A204.1 (cell line): ENCODE measurements around the gene DNAH14.

Experiments used
- FAIRE-seq: peaks from 2 replicates; lab custom pipeline; 2012; peaks lifted over from hg19 to GRCh38; lab: Jason Lieb, UNC

DNAH14 gene

DNA sequence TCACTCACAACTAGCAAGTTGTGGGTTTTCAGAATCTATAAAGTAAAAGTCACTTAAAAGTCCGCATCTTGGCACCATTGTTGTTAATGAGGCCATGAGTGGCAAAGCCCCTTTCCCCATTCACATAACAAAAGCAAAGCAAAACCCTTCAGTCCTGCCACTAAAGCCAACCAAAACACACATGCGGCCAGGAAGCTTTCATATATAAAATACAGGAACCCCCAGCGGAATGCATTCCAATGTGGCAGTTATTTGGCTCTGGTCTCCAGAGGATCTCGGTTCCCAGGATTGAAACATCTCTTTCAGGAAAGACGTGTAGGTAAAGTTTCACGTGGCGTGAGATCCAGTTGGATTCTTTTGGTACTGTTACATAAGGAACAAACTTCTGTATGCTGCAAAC lies 500.8 kb downstream of the DNAH14 start:
- FAIRE-seq: no peak

DNA sequence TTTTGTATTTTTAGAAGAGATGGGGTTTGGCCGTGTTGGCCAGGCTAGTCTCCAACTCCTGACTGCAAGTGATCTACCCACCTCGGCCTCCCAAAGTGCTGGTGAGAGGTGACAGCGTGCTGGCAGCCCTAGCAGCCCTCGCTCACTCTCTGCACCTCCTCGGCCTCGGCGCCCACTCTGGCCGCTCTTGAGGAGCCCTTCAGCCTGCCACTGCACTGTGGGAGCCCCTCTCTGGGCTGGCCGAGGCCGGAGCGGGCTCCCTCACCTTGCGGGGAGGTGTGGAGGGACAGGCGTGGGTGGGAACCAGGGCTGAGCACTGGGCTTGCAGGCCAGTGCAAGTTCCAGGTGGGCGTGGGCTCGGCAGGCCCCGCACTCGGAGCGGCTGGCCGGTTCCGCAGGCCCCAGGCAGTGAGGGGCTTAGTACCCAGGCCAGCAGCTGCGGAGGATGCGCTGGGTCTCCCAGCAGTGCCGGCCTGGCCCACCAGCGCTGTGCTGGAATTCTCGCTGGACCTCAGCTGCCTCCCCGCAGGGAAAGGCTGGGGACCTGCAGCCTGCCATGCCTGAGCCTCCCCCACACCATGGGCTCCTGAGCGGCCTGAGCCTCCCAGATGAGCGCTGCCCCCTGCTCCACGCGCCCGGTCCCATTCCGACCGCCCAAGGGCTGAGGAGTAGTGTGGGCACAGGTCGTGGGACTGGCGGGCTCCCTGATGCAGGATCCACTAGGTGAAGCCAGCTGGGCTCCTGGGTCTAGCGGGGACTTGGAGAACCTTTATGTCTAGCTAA lies 501.8 kb downstream of the DNAH14 start:
- FAIRE-seq: no peak

DNA sequence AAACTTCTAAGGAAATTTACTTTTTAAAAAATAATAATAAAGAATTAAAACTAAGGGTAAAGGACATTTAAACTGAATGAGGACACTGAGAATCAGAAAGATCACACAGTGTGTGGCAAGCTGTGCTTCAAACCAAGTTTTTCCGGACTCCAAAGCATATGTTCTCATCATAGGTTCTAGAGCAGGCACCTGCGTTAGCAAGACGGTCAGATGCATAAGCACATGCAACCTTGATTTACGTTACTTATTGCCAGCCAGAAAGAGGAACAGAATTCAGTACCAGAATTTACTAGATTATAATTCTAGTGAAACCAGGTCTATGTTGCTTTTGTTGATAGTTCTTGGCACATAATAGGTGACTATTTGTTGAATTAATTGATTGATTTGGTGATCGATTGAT lies 504.6 kb downstream of the DNAH14 start:
- no peak for FAIRE-seq

DNA sequence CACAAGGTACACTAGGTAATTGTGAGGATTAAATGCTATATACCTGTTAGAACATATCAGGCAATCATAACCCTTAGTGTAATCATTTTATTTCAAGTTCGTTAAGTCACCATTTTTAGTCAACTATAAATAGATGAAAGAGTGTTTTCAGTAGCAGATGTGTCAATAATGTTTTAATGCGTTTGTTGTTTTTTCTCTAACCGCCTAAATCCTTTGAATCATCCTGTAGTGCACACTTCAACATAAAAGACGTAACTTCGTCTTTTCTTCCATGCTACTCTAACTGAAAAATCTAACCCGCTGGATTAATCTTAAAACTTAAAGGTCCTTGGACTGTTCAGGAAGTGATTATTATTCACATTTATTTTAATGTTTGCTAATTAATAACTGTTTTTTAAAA lies 505.6 kb downstream of the DNAH14 start:
- FAIRE-seq: no peak

DNA sequence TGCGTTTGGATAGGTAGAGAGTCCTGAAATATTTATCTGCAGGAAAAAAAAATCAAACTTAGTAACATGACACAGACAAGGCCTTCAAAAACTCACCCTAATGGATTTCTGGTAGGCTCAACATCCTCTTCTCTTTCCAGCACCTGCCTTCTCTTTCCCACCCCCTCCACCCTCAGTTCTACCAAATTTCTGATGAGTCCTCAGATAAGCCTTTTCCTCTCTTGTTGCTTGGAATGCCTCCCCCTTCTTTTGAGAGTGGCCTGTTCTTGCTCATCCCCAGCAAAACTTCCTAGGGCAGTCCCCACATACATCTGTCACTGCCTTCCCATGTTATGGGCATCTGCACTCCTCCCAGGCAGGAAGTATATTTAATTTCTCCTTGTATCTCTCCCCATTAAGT lies 506.0 kb downstream of the DNAH14 start:
- FAIRE-seq: no peak

DNA sequence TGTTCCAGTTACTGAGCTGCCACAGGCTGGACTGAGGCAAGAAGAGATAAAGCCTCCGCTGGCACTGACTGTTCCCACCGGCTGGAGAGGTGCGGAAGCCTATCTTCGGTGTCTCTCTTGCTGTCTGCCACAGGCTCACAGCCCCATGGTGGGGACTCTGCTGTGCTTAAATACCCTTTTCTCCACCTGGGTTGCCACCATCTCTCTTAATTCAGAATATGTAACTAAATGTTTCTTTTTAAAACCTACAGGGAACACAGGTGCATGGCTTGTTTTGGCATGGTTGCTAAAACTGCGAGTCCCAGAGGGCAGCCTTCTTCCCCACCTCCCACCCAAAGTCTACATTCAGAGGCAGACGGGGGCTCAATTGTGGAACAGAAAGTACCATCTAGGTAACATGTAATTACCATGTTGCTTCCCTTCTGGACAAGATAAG lies 506.5 kb downstream of the DNAH14 start:
- no peak for FAIRE-seq

DNA sequence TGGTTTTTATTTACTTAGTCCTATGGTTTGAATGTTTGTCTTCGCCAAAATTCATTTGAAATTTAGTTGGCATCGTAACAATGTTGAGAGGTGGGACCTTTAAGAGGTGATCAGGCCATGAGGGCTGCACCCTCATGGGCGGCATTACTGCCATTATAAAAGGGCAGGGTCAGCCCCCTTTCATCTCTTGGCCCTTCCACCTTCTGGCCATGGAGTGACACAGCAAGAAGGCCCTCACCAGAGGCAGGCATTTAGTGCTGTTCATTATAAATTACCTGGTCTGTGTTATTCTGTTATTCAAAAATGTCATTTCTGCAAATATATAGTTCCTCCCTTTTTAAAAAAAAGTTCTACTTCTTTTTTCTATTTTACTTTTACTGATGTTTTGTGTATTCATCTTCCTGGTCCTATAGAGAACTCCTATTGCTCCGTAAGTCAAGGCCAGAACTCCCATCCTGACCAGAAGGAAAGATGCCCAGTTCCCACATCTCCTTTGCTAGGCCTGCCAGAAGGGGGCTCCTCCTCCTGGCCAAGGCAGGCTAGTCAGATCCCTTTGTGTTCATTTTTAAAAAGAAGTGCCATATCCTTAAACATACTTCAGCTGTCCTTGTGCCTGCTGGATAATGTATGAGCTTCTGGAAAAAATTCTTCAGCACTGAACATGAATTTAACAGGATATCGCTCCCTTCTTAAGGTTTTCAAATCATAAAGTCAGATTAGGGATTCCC lies 508.4 kb downstream of the DNAH14 start:
- no peak for FAIRE-seq

DNA sequence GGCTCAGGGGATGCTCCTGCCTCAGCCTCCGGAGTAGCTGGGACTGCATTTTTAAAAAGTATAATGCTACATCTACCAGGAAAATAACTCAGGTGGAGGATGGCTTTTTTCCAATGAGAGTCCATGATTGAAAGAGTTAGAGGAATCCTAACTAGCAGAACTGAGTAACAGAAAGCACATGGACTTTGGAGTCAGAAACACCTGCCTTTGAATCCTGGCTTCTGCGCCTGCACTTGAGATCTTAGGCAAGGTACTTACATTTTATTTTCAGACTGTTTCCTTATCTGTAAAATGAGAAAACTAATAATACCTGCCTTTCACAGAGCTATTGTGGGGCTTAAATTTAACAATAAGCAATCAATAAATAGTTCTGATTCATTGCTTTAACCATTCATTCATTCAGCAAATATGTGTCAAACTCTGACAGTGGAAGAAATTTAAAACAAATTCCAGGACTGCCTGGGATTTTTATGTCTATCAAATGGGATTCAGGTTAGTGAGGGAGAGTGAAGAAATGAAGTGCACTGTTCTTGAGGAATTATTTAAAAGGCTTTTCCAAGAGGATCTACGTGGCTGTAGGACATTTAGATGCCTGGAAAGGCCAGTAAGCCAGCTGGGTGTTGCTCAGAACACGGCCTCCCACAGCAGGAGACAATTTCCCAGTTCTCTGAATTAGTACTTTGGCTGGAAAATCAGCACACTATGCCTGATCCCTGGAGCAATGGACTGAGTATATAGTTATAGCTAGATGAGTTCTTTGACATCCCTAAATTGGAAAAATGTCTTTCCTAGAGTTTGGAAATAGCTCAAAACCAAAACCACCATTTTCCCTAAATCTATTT lies 511.1 kb downstream of the DNAH14 start:
- no peak for FAIRE-seq

DNA sequence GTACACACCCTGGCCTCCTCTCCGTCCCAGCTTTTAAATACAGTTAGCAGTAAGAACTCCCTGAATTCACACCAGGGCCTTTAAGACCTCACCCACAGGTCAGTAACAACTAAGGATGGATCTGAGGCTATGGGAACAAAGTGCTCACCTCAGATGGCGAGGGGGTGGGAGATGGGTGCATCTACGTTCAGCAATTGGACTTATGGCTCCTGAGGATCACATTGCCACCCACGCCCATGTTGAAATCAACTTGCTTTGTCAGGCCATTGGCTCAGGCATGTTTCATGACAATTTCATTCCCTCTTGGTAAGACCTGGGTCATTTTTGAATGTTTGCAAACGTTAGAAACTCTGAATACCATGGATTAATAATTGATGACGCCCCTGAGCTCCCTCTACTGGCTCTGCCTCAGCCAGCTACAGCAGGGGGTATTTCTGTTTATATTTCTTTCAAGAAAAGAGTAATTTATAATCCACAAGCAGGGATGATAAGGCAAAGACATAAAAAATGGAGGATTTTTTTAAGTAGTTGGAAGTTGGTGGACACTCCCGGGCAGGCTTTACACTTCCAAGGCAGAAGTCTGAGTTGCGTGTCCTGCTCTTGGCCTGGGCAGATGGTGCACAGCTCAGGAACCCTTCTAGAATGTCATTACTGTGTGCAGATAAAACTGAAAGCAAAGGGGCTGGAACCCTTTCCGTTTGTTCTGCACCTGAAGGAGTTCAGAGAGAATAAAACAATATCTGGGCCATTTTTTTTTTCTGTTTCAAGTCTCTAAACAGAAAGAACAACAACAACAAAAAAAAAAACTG lies 512.0 kb downstream of the DNAH14 start:
- FAIRE-seq: no peak

DNA sequence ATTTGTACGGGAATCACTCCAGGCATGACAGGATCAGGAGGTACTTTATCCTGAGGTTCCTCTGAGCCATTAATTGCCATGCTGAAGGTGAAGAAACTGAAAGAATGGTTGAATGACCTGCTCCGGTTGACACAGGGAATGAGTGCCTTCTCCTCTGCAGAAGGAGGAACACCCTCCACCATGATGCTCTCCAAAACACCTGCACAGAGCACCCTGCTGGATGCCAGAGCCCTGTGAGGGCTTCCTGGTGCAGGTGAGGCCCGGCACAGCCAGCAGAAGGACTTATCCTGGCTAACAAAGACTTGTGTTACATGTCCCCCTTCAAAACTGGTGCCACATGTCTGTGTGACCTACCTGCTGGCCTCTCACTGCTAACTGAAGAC lies 512.6 kb downstream of the DNAH14 start:
- FAIRE-seq: no peak

DNA sequence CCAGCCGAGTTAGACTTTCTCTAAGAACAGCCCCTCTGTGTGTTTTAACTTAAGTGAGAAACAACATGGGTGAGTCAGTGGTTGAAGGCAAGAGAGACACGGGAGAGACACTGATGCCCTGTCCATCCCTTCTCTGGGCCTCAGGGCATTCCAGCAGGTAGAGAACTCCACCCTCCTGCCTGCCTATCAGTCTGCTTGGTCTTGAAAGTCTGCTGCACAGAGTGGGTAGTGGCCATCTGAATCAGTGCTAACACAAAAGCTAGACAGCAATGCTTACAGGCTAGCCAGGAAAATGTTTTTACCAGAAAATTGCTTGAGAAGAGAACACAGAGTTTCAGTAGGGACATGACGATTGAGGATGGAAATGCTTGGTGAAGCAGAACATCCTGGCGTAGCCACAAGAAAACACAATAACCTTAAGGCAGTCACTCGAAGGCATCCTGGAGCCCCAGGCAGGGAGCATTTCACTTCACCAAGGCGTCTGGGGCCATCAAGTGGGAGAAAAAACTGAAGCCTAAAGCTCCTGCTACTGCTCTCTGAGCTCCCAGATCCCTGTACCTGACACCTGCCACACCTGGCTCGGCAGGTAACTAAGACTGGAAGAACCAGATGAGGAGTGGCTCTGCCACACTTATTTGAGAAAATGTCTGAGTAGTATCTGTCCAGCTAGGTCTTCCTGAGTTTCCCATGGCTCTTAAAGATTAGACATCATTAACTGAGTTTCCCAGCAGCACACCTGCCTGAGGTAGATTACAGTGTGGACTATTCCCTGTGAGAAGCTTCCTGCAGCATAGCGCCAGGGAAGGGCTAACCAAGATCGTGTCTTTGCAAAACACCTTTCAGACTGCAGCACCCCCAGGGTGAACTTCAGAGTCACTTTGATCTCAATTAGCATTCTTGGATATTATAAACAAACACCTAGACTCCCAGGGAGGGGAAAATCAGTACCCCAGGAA lies 516.4 kb downstream of the DNAH14 start:
- FAIRE-seq: no peak

DNA sequence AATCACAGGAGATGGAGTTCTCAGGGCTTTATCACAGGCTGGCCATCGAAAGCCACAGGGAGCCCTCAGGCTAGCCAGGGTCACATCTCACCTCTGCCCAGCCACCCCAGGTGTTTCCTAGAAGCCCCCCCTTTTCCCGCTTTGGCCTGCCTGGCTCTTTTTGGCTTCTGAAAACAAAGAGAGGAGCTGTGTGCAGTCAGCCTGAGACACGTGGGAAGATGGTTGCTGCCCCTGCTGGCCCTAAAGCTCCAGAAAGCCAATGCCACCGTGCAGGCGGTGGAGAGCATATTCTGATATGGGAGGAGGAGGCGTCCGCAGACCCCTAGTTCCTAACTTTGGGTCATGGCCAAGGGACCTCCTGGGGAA lies 517.1 kb downstream of the DNAH14 start:
- no peak for FAIRE-seq

DNA sequence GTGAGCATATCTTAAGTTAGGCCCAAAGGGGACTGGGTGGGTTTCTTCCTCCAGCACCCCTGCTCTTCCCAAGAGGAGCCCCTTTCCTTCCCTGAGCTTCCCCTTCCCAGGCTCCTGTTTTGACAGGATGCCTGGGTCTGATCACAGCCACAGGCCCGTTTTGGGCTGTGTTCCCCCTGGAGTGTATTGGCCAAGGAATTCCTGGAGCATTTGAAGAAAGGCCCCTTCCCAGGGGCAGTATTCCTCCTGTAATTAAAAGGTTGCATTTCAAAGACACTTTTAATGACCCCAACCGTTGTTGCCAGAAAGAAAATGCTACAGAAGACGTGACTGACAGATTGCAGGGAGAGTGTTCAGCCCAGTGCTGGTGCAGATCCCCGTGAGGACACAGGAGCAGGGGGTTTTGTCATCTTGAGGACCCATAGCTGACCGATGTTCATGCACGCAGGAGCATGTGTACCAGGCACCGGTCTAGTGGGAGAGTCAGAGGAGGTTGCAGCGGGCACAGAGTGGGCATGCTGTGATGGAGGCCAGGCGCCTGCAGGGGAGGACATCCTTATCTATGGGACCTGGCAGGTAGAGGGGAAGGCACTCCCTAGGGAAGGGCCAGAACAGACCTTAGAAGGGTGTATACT lies 517.6 kb downstream of the DNAH14 start:
- FAIRE-seq: no peak

DNA sequence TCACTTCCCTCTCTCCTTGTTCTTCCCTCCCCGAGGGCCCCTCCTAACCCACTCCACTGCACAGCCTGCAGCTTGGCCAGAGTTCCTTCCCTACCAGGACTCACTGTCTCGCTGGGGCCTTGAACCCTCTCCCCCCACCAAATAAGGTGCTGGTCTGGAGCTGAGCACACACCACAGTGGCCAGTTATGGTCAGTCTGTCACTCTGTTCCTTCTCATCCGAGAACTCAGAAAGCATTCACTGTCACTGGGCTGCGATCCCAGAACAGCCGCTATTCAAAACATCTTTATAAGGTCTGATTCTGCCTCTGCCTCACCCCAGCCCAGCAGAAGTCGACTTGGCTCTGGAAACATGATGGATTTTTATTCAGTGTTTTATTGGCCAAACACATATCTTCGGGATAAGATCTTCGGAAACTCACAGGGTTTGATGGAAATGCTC lies 518.2 kb downstream of the DNAH14 start:
- no peak for FAIRE-seq

DNA sequence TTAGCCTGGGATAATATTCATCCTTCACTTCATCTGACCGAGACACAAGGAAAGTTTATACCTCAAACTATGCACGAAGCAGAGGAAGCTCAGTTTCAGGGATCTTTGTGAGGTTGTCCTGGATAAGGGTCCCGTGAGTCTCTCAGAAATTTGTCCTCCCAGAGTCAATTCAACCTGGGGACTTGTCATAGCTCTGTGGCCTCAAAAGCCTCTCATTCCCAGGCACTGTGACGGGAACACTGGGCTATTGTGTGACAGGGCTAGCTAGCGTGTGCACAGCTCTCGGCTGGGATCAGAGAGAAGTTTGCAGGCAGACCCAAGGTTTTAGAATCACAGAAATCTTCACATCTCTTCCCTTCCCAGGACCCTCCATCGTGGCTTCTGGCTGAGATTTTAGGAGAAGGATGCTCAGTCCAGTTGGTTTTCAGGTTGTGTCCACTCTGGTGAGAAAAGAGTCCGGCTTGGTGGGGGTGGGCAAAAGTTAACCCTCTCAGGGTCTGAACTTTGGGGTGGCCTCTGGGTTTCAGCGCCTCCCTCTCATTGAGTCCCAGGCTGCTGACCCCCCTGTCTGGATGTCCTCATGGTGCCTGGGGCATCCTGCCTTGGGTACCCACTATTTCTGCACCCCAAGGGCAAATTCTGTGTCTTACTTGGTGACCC lies 518.8 kb downstream of the DNAH14 start:
- no peak for FAIRE-seq
